ENCODE results near the gene SIAH3.

SIAH3 gene

GRCh38 chr13:45851171-45851921 is at the start of gene SIAH3:
TSS of gene SIAH3 (minus strand) at chr13:45851753. CDS start at chr13:45851629, 124 bp downstream.
- no peak for DNase-seq (ENCODE audit: low spot score)
- TF ChIP-seq CTCF (IDR thresholded peaks at IDR 0.05; ENCODE audit: extremely low read depth, insufficient read depth, missing control alignments): no peak
- in situ Hi-C loops (cut with MboI; ENCODE audit: low pct_unique_long_range_greater_than_20kb, low sequenced_read_pairs, unreplicated experiment): no loop called here

- TF ChIP-seq CTCF (IDR thresholded peaks at IDR 0.05; ENCODE audit: extremely low read depth, insufficient read depth, missing control alignments): no peak
- in situ Hi-C loops (cut with MboI; ENCODE audit: low pct_unique_long_range_greater_than_20kb, low sequenced_read_pairs, unreplicated experiment): no loop called here
- DNase-seq (ENCODE audit: low spot score): no peak
Measured at GRCh38 chr13:45899406-45899805, 47.9 kb upstream of the SIAH3 start.

- DNase-seq (ENCODE audit: low spot score): no peak
- in situ Hi-C loops (cut with MboI; ENCODE audit: low pct_unique_long_range_greater_than_20kb, low sequenced_read_pairs, unreplicated experiment): no loop called here
- TF ChIP-seq CTCF (IDR thresholded peaks at IDR 0.05; ENCODE audit: extremely low read depth, insufficient read depth, missing control alignments): no peak
Measured at GRCh38 chr13:45897562-45897961, 46.0 kb upstream of the SIAH3 start.

- in situ Hi-C loops (cut with MboI; ENCODE audit: low pct_unique_long_range_greater_than_20kb, low sequenced_read_pairs, unreplicated experiment): no loop called here
- no peak for DNase-seq (ENCODE audit: low spot score)
- no peak for TF ChIP-seq CTCF (IDR thresholded peaks at IDR 0.05; ENCODE audit: extremely low read depth, insufficient read depth, missing control alignments)
Measured at GRCh38 chr13:45896285-45896684, 44.7 kb upstream of the SIAH3 start.

- in situ Hi-C loops (cut with MboI; ENCODE audit: low pct_unique_long_range_greater_than_20kb, low sequenced_read_pairs, unreplicated experiment): no loop called here
- TF ChIP-seq CTCF (IDR thresholded peaks at IDR 0.05; ENCODE audit: extremely low read depth, insufficient read depth, missing control alignments): no peak
- no peak for DNase-seq (ENCODE audit: low spot score)
Measured at GRCh38 chr13:45895881-45896280, 44.3 kb upstream of the SIAH3 start.

- TF ChIP-seq CTCF (IDR thresholded peaks at IDR 0.05; ENCODE audit: extremely low read depth, insufficient read depth, missing control alignments): no peak
- in situ Hi-C loops (cut with MboI; ENCODE audit: low pct_unique_long_range_greater_than_20kb, low sequenced_read_pairs, unreplicated experiment): no loop called here
- no peak for DNase-seq (ENCODE audit: low spot score)
Measured at GRCh38 chr13:45892513-45892912, 41.0 kb upstream of the SIAH3 start.
